ENCODE results near the gene PPP6R2.
A peak's percentile ranks its signal among the peaks of the same experiment; 100 is the strongest.

The PPP6R2 gene, protein sequence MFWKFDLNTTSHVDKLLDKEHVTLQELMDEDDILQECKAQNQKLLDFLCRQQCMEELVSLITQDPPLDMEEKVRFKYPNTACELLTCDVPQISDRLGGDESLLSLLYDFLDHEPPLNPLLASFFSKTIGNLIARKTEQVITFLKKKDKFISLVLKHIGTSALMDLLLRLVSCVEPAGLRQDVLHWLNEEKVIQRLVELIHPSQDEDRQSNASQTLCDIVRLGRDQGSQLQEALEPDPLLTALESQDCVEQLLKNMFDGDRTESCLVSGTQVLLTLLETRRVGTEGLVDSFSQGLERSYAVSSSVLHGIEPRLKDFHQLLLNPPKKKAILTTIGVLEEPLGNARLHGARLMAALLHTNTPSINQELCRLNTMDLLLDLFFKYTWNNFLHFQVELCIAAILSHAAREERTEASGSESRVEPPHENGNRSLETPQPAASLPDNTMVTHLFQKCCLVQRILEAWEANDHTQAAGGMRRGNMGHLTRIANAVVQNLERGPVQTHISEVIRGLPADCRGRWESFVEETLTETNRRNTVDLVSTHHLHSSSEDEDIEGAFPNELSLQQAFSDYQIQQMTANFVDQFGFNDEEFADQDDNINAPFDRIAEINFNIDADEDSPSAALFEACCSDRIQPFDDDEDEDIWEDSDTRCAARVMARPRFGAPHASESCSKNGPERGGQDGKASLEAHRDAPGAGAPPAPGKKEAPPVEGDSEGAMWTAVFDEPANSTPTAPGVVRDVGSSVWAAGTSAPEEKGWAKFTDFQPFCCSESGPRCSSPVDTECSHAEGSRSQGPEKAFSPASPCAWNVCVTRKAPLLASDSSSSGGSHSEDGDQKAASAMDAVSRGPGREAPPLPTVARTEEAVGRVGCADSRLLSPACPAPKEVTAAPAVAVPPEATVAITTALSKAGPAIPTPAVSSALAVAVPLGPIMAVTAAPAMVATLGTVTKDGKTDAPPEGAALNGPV

GRCh38 chr22:50342651-50343540, at the start of gene PPP6R2:
Gene PPP6R2 (plus strand): TSS chr22:50343327. CDS start chr22:50393909, 50,582 bp downstream.
- TF ChIP-seq MAX (IDR thresholded peaks at IDR 0.05) (peak; percentile 81), YY1 (IDR thresholded peaks at IDR 0.05; ENCODE audit: low read depth) (peak; percentile 81), ZBTB7A (IDR thresholded peaks at IDR 0.05; ENCODE audit: low read depth) (no peak), TEAD4 (IDR thresholded peaks at IDR 0.05) (no peak)

DNA sequence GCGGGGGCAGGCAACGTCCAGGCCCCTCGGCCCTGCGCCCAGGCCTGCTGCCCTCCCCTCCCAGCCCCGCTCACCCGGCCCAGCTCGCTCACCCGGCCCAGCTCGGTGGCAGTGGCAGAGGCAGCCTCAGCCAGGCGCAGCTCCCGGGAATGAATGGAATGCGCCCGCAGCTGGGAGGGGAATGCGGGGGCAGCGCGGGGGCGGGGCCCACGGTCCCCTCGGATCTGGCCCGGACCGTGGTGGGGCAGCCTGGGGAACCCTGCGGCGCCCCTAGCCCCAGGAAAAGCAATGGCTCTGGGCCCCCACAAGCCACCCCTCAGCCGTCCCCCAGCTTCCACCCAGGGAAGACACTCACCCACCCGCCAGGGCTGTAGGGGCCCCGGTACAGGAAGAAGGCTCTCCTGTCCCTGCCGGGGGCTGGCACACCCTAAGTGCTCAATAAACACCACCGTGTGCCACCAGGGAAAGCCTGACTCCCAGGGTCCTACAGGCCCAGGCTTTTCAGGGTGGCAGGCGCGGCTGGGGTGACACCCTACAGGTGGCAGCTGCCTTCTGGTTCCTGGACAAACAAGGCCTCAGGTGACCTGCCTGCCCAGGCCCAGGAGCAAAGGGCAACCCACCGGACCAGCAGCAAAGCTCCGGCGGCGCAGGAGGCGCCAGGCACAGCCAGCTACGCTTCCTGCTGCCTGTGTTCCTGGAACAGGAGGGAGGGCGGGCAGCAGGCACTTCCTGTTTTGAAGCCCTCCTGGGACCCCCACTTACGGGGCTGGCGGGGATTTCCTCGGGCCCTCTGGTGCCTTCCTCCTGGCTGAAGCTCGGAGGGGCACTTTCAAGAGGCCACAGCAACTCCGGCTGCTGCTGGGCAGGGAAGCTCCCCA, 49.4 kb upstream of the PPP6R2 start:
- TF ChIP-seq RAD21 (IDR thresholded peaks at IDR 0.05; ENCODE audit: low read depth): peak; percentile 25; the same call in 1 of the 2 replicates
- TF ChIP-seq CEBPB (IDR thresholded peaks at IDR 0.05): no peak
- TF ChIP-seq FOXM1 (IDR thresholded peaks at IDR 0.05; ENCODE audit: borderline replicate concordance, low read depth): 0 out of 2 replicates have a peak, but pooled peaks have one; percentile 56
- peak; percentile 100 for TF ChIP-seq TEAD4 (IDR thresholded peaks at IDR 0.05)
- TF ChIP-seq ZBTB7A (IDR thresholded peaks at IDR 0.05; ENCODE audit: low read depth): peak; percentile 97
- TF ChIP-seq EGR1 (IDR thresholded peaks at IDR 0.05): peak; percentile 98
- peak; percentile 63 for TF ChIP-seq YY1 (IDR thresholded peaks at IDR 0.05; ENCODE audit: low read depth)
- TF ChIP-seq, protein P1, sequence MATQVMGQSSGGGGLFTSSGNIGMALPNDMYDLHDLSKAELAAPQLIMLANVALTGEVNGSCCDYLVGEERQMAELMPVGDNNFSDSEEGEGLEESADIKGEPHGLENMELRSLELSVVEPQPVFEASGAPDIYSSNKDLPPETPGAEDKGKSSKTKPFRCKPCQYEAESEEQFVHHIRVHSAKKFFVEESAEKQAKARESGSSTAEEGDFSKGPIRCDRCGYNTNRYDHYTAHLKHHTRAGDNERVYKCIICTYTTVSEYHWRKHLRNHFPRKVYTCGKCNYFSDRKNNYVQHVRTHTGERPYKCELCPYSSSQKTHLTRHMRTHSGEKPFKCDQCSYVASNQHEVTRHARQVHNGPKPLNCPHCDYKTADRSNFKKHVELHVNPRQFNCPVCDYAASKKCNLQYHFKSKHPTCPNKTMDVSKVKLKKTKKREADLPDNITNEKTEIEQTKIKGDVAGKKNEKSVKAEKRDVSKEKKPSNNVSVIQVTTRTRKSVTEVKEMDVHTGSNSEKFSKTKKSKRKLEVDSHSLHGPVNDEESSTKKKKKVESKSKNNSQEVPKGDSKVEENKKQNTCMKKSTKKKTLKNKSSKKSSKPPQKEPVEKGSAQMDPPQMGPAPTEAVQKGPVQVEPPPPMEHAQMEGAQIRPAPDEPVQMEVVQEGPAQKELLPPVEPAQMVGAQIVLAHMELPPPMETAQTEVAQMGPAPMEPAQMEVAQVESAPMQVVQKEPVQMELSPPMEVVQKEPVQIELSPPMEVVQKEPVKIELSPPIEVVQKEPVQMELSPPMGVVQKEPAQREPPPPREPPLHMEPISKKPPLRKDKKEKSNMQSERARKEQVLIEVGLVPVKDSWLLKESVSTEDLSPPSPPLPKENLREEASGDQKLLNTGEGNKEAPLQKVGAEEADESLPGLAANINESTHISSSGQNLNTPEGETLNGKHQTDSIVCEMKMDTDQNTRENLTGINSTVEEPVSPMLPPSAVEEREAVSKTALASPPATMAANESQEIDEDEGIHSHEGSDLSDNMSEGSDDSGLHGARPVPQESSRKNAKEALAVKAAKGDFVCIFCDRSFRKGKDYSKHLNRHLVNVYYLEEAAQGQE (IDR thresholded peaks at IDR 0.05; ENCODE audit: low read depth): no peak
- peak; percentile 72 for TF ChIP-seq MAX (IDR thresholded peaks at IDR 0.05)
- TF ChIP-seq TCF12 (IDR thresholded peaks at IDR 0.05; ENCODE audit: low read depth): peak; percentile 88
- no peak for TF ChIP-seq CREB1 (IDR thresholded peaks at IDR 0.05; ENCODE audit: low read depth)
- TF ChIP-seq, protein P2, sequence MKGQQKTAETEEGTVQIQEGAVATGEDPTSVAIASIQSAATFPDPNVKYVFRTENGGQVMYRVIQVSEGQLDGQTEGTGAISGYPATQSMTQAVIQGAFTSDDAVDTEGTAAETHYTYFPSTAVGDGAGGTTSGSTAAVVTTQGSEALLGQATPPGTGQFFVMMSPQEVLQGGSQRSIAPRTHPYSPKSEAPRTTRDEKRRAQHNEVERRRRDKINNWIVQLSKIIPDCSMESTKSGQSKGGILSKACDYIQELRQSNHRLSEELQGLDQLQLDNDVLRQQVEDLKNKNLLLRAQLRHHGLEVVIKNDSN (IDR thresholded peaks at IDR 0.05): 0 out of 2 replicates have a peak, but pooled peaks have one; percentile 16
- TF ChIP-seq TAF1 (IDR thresholded peaks at IDR 0.05; ENCODE audit: low read depth): 0 out of 2 replicates have a peak, but pooled peaks have one; percentile 24
- TF ChIP-seq EP300 (IDR thresholded peaks at IDR 0.05; ENCODE audit: borderline replicate concordance): peak; percentile 79
- TF ChIP-seq NFIC (IDR thresholded peaks at IDR 0.05): peak; percentile 83

DNA sequence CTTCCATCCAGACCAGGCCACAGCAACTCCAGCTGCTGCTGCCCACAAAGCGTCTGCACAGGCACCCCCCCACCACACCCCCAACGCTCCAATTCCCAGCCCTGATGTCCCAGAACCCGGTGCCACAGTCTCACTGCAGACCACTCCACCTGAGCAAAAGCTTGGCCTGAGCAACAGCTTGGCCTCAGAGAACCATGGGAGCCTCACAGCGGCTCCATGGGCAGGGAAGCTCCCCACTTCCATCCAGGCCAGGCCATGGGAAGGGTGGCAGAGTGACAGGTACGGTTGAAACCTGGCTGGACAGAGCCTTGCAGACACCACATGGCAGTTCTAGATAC, 48.8 kb upstream of the PPP6R2 start:
- TF ChIP-seq ZBTB7A (IDR thresholded peaks at IDR 0.05; ENCODE audit: low read depth): no peak
- TF ChIP-seq TAF1 (IDR thresholded peaks at IDR 0.05; ENCODE audit: low read depth): no peak
- no peak for TF ChIP-seq TCF12 (IDR thresholded peaks at IDR 0.05; ENCODE audit: low read depth)
- no peak for TF ChIP-seq FOXM1 (IDR thresholded peaks at IDR 0.05; ENCODE audit: borderline replicate concordance, low read depth)
- no peak for TF ChIP-seq YY1 (IDR thresholded peaks at IDR 0.05; ENCODE audit: low read depth)
- no peak for TF ChIP-seq MAX (IDR thresholded peaks at IDR 0.05)
- no peak for TF ChIP-seq EGR1 (IDR thresholded peaks at IDR 0.05)
- TF ChIP-seq CEBPB (IDR thresholded peaks at IDR 0.05): no peak
- no peak for TF ChIP-seq CREB1 (IDR thresholded peaks at IDR 0.05; ENCODE audit: low read depth)
- TF ChIP-seq, protein P1 (IDR thresholded peaks at IDR 0.05; ENCODE audit: low read depth): no peak
- TF ChIP-seq RAD21 (IDR thresholded peaks at IDR 0.05; ENCODE audit: low read depth): no peak
- TF ChIP-seq NFIC (IDR thresholded peaks at IDR 0.05): no peak
- TF ChIP-seq, protein P2 (IDR thresholded peaks at IDR 0.05): no peak
- TF ChIP-seq TEAD4 (IDR thresholded peaks at IDR 0.05): no peak
